ENCODE data around the gene SDF4.

SDF4 gene

DNA sequence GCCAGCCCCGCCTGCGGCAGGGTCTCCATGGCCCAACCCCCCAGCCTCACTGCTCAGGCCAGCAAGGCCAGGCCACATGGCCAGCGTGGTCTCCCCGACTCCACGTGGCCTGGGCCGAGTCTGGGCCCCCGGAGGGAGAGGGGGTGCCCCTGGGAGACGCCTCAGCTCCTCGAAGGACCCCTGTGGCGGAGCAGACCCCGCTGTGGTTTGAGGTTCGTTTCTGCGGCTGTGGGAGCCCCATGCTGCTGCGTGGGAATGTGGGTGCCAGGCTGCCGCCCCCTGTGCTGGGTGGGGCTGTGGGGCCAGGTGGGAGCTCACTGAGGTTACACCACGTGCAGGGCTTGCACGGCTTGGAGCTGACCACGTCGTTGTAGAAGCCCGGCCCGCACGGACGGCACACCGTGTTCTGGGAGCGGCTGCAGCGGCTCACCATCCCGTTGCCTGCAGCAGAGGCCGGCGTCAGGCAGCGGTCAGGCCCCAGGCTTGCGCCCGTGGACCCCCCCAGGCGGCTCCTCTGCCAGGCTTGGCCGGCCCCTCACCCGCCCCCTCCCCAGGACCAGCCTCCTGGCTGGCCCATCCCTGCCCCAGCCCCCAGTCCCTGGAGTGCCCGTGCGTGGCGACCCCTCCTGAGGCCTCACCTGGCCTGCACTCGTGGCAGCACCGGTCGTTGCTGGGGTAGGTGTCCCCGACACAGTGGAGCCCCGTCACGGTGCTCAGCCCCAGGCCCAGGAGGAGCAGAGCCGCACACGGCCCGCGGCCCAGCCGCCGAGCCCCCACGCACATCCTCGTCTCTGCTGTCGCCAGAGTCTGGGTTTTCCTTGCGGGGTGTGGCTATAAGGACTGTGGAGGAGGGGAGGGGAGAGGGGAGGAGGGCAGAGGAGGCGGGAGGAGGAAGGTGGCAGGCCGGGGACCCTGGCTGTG lies 18.2 kb downstream of the SDF4 start, which contains the start of gene TNFRSF4:
TSS of gene TNFRSF4 (minus strand) at position 809 of the 921 bp plus-strand sequence. CDS start at position 783, 26 bp downstream.
- DNase-seq (ENCODE audit: low read depth), result no peak

DNA sequence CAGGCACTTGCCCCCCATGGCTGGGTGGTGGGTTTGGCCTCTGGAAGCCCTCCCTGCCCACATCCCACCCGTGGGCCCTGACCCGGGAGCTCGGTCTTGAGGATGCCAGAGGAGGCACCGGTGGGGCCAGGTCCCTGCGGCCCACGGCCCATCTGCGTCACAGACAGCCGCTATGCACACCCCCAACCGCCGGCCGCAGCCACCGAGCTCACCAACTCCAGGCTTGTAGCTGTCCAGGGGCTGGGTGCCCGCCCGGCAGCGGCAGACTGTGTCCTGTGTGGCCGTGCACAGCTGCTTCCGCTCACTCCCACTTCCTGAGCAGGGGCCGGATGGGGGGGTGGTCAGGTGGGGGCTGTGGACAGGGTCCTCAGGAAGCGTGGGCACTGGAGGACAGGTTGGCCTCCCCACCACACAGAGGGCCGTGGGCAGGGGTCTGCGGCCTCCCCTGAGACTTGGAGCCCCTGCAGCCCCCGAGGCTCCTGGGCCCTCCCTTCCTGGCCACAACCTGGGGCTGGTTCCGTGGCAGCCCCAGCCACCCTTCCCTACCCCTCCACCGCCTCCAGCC lies 18.9 kb downstream of the SDF4 start:
- DNase-seq (ENCODE audit: low read depth), result peak; percentile 97

DNA sequence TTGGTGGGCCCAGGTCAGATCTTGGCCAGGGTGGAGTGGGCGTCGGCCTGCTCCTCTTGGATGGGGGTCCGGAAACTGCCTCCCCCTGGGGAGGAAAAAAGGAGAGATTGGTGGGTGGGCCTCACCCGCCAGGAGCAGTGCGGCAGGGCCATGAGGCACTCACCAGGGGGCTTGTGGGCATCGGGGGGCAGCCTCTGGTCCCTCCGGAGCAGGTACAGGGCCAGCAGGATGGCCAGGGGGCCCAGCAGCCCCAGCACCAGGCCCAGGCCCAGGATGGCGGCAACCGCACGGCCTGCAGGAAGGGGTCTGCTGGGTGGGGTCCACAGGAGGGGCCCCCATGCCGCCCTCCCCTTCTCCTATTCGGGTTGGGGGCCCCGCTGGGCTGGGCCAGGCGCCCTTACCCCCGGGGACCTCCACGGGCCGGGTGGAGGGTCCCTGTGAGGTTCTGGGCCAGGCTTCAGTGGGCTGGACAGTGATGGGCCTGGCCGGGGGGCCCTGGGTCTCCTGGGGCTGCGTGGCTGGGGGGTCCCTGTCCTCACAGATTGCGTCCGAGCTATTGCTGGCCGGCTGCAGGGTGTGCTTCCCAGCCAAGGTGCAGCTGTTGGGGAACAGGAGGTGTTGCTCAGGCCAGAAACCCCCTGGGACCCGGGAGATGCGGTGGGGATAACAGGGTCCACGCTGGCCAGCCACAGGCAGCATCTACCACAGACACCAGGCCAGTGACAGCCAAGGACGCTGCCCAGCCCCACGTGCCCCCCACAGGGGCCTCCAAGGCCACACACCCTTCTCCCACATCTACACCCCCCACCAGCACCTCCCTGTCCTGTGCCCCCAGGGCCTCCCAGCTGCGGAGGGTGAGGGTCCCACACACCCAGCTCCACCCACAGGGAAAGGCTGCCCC lies 20.0 kb downstream of the SDF4 start:
- DNase-seq (ENCODE audit: low read depth), result no peak

DNA sequence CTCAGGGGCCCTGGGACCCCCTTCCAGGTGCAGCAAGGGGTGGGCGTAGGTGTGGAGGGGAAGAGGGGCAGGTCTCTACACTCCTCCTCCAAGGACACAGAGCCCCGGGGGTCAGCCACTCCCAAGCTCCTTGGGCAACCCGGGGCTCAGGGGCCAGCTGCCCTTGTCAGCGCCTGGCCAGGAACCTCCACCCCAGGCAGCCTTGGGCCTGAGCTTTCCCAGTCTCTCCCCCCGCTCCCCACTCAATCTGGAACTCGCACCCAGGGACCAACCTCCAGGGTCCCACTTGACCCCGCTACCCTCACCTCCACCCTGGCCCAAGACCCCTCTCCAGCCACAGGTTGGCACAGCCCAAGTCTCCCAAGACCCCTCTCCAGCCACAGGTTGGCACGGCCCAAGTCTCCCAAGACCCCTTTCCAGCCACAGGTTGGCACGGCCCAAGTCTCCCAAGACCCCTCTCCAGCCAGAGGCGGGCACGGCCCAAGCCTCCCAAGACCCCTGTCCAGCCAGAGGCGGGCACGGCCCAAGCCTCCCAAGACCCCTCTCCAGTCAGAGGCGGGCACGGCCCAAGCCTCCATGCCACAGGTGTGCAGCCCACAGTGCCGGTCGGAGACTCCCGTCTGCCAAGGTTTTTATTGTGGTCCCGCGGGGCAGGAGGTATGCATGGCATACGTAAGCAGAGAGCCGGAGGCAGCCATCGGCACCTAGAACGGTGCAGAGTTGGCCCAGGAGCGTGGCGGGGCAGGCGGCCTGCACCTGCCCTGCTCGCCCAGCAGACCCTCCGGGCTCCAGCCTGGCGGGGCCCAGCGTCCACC lies 20.9 kb downstream of the SDF4 start:
- no peak for DNase-seq (ENCODE audit: low read depth)

DNA sequence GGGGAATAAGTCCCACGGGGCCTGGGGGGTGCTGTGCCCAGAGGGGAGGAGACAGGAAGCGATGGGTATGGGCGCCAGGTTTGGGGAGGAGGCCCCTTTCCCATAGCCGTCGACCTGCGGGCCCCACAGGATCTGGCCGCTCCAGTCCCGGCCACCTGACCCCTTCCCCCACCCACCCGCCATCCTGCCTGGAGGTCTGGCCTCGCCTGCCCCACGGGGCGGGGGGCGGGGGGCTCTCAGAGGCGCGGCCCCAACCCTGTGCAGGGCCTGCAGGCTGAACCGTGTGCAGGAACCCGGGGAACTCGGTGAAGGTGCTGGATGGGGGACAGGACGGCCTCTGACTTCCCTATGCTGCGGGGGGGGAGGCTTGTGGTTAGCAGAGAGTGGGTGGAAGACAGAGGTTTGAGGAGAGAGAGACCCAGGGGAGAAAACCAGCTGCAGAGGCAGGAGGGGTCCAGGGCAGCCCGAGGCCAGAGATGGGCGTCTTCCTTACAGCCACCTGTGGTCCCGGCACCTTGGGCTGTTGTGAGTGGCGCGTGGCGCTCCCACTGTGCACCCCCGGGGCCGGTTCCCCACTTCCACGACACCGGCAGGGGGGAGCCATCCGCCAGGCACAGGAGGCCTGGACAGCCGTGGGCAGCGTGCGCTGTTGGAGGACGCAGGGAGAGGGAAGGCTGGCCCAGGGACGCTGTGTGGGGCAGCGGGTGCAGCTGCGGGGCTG lies 22.9 kb downstream of the SDF4 start:
- no peak for DNase-seq (ENCODE audit: low read depth)

DNA sequence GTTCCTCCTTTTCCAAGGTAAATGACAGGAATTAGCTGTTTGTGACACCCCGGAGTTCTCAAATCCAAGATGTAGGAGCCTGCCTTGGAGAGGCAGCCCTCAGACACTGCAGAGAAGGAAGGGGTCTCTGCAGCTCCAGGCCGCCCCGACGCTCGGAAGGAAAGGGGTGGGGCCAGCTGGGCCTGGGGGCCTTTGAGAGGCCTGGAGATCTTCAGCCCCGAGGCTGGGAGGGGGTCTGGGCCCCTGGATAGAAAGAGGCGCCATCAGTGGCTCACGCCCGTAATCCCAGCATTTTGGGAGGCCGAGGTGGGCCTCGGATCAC lies 24.3 kb downstream of the SDF4 start:
- DNase-seq (ENCODE audit: low read depth), result no peak

DNA sequence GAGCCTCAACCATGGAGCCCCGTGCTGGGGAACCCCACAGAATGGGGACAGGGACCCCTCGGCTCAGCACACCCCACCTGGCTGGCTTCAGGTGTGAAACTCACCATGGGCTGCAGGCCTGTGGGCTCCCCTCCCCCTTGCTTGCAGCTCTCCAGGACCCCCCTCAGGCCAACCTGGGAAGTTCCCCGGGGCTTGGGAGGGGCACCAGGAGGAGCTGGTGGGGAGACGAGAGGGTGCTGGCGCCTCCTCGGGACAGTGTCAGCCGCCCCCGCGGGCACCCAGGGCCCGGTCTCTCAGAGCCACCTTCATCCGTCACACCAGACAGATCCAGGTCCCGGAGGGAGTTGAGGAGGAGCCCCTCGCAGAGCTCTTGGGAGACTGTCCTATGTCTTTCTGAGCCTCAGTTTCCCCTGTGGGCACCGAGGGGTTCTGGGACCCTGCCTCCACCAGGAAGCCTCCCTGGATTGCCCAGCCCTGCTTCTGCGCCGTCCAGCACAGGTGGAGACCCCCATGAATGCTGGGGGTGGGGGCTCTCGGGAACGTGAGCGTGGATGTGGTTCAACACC lies 24.8 kb downstream of the SDF4 start:
- no peak for DNase-seq (ENCODE audit: low read depth)

DNA sequence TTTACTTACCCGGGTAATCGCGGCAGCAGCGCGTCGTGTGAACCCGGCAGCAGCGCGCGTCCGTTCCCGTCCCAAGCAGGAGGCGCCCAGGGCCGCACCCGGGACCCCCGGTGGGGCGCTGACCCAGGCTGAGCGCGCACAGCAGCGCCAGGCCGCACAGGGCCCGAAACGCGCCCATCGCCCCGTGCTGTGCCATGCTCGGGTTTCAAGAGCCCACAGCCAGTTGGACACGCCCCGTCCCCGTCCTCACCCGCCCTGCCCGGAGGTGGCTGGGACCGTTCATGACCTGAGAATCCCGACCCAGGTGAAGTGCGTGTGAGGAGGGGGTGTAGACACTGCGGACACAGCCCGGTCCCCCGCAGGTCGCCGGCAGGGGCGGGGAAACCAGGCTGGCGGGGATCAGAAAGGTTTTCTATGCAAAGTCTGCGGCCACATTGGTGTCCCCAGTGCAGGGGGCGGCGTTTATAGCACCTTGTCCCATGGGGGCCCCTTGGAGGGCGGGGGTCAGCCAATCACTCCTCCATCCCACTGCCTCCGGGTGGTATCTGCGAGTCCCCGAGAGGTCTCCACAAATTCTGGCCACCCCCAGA lies 25.3 kb downstream of the SDF4 start, which contains the start of gene TNFRSF18:
TSS of gene TNFRSF18 (minus strand) at position 217 of the 590 bp plus-strand sequence. CDS start at position 196, 21 bp downstream.
- DNase-seq (ENCODE audit: low read depth), result no peak

DNA sequence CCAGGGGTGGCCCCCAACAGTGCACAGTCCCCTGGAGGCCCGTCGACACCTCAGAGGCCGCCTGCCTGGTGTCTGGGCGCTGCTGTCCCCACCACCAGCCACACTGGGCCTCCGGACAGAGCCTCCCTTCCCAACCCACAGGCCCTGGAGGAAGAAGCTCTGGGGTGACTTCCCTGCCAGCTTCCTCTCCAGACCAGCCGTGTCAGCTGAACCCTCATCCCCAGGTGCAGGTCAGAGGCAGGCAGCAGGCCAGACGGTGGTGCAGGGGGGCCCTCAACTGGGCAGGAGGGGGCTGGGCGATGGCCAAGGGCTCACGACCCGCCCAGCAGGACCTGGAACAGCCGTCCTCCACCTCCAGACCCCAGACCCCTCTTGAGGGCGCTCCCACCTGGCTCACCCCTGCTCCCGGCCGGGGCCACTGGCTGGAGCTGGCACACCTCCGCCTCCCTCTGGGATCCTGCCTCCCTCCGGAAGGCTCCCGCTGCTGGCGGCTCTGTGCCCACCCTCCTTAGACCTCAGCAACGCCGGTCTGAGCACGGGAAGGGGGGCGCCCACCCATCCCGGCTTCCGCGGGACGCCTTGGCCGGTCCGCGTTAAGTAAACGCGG lies 25.9 kb downstream of the SDF4 start:
- DNase-seq (ENCODE audit: low read depth), result no peak

DNA sequence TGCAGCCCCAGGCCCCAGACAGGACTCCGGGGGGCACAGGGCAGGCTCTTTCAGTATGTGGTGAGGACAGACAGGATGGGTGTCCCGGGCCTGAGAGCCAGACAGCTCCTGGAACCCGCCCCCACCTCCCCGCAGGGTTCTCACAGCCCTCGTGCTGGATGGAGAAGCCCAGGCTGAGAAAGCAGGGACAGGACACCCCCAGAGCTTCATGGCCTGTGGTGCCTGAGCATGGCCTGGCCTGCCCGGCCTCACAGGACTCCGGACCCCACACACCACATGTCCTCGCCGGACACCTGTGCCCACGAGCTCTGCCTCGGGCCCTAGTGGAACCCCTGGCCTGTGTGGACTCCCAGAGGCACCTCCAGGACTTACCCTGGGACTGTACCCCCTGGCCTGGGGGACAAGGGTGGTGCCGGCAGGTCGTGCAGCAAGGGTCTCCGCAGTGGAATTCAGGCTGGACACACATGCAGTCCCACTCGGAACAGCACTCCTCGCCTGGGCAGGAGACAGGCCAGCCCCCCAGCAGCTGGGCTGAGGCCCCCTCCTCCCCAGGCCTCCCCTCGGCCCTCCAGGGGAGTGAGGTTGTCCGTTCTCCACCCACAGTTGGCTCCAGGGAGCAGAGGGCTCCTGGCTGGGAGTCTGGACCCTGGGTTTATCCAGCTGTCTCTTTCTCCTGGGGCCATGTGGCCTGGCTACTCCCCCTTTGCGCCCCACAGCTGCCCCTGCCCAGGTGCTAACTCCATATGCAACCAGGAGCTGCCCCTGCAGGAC lies 26.6 kb downstream of the SDF4 start:
- no peak for DNase-seq (ENCODE audit: low read depth)

DNA sequence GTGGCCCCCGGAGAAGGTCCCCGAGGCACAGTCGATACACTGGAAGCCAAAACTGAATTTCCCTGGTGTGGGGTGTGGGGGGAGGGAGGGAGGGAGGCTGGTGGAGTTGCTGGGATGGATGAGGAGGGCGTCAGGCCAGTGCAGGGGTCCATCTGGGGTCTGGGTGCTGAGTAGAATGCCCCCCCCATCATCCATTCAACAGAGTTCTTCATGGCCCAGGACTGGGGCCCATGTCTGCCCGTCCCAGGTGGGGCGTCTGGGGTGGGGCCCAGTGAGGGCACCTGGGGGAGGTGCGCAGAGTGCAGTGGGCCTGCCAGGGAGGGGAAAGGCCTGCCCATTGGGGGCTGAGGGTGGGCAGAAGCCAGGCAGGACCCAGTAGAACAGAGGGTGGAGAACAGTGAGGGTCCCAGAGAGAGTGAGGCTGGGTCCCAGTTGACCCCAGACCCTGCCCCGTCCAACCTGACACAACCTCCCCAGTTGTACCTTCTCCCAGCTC lies 27.3 kb downstream of the SDF4 start:
- no peak for DNase-seq (ENCODE audit: low read depth)

DNA sequence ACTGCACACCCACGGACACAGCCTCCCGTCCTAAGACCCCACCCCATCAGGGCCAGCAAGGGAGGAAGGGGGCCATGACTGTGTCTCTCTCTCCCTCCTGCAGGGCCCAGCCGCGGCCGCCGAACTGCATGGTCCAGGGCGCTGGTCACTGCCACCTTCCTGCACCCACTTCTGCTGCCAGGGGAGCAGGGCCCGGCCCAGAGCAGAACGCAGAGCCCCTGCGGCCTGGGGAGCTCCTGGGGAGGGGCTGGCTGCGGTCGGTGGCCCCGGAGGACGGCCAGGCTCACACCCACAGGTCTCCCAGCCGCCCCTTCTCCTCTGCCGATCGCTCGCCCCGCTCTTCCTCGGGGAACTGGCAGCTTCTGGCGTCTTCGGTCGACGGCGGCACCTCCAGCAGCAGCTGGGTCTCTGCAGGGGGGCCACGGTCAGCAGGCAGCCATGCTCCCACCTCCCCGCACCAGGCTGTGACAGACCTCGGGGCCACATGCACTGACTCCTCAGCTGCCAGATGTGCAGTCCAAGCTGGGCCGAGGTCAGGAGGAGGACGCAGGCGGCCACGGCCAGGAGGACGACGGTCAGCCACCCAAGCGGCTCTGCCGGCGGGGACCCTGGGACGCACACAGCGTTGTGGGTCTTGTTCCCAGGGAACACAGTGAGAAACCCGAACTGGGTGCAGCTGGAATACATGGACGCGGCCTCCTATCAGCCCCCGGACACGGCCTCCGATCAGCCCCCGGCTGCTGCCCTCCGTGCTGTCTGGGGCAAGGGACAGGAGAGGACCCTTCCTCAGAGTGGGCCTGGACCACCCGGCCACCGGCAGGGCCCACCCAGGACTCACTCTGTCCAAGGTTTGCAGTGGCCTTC lies 28.0 kb downstream of the SDF4 start:
- DNase-seq (ENCODE audit: low read depth), result no peak

DNA sequence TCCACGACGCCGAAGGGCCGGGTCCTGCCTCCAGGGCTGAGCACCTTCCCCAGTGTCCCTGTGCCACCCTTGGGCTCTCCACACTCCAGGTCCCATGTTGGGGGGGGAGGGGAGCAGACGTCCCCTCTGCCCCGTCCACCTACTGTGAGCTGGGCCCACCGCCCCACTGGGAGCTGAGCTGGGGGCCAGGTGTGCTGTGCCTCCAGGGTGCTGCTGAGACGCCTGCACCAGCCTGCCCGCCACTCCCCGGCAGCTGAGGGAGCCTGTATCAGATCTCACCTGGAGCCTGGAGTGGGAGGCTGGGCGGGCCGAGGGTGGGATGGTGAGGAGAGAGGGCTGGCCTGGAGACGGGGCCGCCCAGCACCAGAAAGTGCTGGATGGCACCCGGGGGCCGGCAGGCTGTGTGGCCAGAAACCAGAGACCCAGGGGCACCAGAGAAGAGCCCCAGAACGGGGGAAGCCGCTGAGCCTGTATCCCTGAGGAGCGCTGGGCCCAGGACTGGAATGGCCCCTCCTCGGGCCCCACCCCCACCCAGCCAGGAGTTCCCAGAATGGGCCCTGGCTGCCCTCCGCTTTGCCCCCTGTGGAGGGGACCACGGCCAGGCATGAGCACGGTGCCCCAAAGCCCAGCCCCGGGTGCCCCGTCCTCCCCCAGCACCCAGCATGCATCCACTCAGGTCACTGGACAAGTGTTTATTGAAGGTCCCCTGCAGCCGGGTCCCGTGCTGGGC lies 28.8 kb downstream of the SDF4 start:
- no peak for DNase-seq (ENCODE audit: low read depth)

DNA sequence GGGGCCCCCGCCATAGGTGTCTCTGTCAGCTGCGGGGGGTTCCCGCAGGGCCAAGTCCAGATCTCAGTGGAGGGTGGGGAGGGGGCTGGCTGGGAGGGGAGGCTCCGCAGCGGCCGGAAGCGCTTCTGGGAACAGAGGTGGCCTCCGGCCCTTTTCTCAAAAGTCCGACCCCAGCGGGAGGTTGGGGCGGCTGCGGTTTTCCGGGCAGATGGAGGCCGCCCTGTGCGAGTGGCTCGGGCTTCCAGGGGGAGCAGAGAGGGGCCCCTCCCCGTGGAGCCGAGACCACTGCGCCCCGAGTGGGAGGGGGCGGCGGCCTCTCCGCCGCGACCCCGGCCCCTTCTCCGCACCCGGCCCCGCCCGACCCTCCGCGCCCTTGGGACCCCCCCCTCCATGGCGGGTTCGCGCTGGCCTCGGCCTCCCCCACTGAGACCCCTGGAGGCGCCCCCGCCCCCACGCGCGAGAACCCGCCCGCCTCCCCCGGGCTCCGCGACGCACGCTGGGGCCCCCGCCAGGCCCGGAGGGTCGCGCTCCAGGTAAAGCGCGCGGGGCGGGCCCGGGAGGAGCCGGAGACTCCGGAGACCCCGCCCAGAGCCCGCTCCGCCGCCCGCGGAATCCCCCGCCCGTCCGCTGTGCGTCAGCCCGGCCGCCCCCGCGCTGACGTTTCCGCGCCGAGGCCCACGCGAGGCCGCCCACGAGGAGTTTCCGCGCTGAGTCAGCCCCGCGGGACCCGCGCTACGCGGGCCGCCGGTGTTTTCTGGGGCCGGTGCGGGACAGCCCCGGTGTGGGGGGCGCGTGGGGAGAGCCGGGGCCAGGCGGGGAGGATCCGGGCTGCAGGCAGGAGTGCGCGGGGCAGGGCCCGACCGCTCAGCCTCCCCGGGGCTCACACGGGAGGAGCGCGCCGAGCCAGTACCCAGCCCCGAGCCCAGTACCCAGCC lies 30.7 kb downstream of the SDF4 start:
- no peak for DNase-seq (ENCODE audit: low read depth)

DNA sequence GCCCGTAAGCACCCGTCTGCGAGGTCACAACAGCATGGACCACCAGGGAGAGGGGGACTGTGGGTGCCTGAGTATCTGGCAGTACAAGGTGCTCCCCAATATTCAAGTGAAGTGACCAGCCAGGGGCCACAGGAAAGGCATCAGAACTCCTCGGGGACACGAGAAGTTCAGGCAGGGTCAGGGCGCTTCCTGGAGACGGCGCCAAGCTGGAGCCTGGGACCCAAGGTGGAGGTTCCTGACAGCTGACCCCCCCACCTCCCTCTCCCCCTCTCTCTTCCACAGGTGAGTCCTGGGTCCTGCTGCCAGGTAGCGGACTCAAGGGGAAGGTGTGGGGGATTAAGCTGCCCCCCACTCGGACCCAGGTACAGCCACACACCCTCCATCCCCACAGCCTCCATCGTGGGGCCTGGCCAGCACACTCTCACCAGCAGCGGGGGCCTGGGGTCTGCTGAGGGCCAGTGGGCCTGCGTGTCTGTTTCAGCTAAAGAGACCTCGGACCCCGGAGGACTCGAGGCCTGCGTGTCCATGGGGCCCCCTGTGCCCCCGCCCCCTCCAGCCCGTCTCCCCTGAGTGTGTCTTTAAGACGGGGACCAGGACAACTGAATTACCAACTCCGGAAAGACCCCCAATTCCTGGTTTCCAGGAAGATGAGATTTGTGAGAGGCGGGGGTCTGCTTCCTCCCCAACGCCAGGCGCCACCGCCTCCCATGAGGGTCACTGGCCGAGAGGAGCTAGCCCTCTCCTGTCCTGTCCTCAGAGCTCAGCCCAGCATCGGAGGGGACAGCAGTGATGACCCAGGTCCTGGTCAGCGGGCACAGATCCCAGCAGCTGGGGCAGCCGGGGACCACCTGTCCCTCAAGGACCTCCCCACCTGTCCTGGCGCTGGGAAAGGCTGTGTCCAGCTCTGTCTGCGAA lies 31.6 kb downstream of the SDF4 start:
- DNase-seq (ENCODE audit: low read depth), result no peak
